Esophagus muscularis mucosa (tissue), 4 donors: ENCODE measurements around the gene MEST.

Source experiments
- CTCF ChIP-seq, 3 experiments: fragments of 200-600 bp in 2 of 3; fragments of 450-650 bp in 1 of 3; sonication (generic) in 2 of 3; IDR thresholded peaks; one replicate each; pipeline ENCODE4 v1.5.1; 2017 to 2019; ENCODE audit warnings: antibody characterized with exemption in 3 of 3, mild to moderate bottlenecking in 2 of 3, moderate library complexity in 1 of 3
- EP300 ChIP-seq: sonication (generic); formaldehyde crosslinking; IDR thresholded peaks from one replicate; pipeline ENCODE4 v1.6.1; 2017; ENCODE audit warnings: antibody characterized with exemption
- POLR2A ChIP-seq: fragments of 450-650 bp; IDR thresholded peaks from one replicate; pipeline ENCODE4 v1.6.1; 2017; ENCODE audit warnings: antibody characterized with exemption, moderate library complexity, mild to moderate bottlenecking, low read depth
- POLR2AphosphoS5 ChIP-seq, 2 donors: sonication (generic); formaldehyde crosslinking; IDR thresholded peaks; one replicate each; pipeline ENCODE4 v1.6.1; 2017; ENCODE audit warnings: antibody characterized with exemption in 2 of 2

DNA sequence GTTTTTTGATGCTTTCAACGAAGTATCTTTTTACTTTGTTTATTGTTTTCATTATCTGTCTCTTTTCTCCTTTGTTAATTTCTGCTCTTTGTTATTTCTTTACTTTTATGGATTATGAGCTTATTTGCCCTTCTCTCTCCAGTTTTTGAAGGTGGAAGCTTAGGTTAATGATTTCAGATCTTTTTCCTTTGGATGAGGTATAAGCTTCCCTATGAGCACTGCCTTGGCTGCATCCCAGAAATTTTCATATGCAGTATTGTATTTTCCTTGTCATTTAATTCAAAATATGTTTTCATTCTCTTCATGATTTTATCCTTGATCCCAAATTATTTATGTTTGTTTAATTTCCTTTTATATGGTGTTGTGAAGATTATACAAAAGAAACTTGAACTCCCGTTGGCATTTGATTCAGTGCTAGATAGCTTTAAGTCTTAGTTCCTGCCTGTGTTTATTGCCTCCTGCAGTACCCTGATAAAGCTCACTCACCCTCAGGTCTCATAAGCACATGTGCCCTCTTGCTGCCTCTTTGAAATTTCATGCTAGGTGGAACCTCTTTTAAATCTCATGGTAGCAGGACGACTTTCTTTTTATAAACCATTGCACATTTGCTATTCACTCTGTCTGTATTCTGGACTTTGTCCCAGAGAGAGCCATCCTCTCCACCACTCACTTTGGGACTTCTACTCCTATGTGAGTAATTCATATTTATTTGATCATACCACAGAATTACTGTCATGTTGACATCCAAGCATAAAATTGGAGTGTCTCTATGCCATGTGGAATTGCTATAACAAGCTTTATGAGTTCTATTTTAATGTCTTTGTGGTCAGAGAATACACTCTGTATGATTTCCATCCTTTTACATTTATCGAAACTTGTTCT, 28.1 kb upstream of the MEST start:
- TF ChIP-seq EP300 (no peak), POLR2A (no peak), CTCF (IDR thresholded peaks at IDR 0.05) (no peak), POLR2AphosphoS5 (IDR thresholded peaks at IDR 0.05) (no peak)
